ENCODE data around the gene CUL9.

GRCh38 chr6:43216200-43216599 is 34.2 kb downstream of the CUL9 start:
- TF ChIP-seq CTCF (IDR thresholded peaks at IDR 0.05) (no peak), POLR2AphosphoS5 (IDR thresholded peaks at IDR 0.05) (no peak), POLR2A (IDR thresholded peaks at IDR 0.05) (no peak)
